ENCODE results near the gene PREB. TPM values are rescaled to one million over a fixed set of nuclear protein-coding genes. Genes with fewer than 3 reads are reported as not detected.

PREB gene
- total and polyA plus RNA-seq, 8 donors = 34.3 to 65.3 (median 39.9) TPM

DNA sequence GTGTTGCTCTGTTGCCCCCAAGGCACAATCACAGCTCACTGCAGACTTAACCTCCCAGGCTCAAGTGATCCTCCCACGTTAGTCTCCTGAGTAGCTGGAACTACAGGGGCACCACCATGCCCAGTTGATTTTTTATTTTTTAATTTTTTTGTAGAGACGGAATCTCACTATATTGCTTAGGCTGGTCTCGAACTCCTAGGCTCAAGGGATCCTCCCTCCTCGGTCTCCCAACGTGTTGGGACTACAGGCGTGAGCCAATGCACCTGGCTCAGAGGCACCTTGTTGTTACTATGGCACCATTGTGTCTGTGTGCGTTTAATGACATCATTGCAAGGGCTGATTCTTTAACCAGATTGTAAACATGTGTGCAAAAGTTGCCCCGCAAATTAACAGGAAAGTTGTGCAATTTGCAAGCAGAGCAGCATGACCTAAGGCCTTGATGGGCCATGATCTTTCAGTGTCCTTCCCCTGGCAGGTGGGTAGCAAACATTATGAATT is 37.0 kb upstream of the PREB start:
- TF ChIP-seq, protein P1, sequence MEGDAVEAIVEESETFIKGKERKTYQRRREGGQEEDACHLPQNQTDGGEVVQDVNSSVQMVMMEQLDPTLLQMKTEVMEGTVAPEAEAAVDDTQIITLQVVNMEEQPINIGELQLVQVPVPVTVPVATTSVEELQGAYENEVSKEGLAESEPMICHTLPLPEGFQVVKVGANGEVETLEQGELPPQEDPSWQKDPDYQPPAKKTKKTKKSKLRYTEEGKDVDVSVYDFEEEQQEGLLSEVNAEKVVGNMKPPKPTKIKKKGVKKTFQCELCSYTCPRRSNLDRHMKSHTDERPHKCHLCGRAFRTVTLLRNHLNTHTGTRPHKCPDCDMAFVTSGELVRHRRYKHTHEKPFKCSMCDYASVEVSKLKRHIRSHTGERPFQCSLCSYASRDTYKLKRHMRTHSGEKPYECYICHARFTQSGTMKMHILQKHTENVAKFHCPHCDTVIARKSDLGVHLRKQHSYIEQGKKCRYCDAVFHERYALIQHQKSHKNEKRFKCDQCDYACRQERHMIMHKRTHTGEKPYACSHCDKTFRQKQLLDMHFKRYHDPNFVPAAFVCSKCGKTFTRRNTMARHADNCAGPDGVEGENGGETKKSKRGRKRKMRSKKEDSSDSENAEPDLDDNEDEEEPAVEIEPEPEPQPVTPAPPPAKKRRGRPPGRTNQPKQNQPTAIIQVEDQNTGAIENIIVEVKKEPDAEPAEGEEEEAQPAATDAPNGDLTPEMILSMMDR (IDR thresholded peaks at IDR 0.05) = no peak
- no peak for ATAC-seq
- Histone ChIP-seq H3K4me3 (no peak overlapping the region), H3K36me3 (no peaks in the 10 kb centered on the region), H3K27ac (no peak overlapping the region), H3K4me1 (peaks cover 0 to 16% of the 10 kb centered on the region in 2 donors), H3K27me3 (peaks cover 0 to 26% of the 10 kb centered on the region in 2 donors), H3K9me3 (no peaks in the 10 kb centered on the region)
- DNase-seq = no peak
- intact Hi-C loops (cut with DNase I) = no loop called here

DNA sequence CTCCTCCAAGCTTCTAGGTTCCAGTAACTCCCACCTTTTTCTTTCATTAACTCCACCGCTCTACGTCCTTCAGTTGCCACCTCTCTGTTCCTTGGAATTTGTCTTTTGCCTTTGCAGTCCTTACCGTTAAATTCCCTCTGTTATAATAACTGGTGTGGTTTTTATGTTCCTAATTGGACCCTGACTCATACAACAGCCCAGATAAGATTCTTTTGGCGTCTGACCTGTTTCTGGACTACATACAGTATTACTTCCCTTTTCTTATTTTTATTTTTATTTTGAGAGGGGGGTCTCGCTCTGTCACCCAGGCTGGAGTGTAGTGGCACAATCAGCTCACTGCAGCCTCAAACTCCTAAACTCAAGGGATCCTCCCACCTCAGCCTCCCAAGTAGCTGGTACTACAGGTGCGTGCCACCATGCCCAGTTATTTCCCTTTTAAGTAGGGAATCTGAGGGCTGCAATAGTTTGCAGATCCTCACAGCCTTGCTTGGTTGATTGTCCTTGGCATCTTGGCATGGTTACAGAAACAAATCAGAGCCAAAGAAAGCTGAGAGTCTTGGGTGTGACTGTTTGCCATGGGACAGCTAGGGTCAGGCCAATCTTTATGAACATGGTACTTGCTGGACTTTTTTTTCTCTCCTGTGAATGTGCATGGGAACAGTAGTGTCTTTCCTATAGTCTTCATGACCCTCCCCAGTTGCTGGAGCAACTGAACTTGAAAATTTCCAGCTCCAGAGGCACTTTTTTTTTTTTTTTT is 36.3 kb upstream of the PREB start:
- Histone ChIP-seq H3K4me1 (peaks cover 0 to 16% of the 10 kb centered on the region in 2 donors), H3K36me3 (no peaks in the 10 kb centered on the region), H3K27ac (no peak overlapping the region), H3K4me3 (no peak overlapping the region), H3K27me3 (peaks cover 0 to 26% of the 10 kb centered on the region in 2 donors), H3K9me3 (no peaks in the 10 kb centered on the region)
- no peak for DNase-seq
- TF ChIP-seq, protein P1 (IDR thresholded peaks at IDR 0.05) = no peak
- intact Hi-C loops (cut with DNase I) = no loop called here
- ATAC-seq = no peak

DNA sequence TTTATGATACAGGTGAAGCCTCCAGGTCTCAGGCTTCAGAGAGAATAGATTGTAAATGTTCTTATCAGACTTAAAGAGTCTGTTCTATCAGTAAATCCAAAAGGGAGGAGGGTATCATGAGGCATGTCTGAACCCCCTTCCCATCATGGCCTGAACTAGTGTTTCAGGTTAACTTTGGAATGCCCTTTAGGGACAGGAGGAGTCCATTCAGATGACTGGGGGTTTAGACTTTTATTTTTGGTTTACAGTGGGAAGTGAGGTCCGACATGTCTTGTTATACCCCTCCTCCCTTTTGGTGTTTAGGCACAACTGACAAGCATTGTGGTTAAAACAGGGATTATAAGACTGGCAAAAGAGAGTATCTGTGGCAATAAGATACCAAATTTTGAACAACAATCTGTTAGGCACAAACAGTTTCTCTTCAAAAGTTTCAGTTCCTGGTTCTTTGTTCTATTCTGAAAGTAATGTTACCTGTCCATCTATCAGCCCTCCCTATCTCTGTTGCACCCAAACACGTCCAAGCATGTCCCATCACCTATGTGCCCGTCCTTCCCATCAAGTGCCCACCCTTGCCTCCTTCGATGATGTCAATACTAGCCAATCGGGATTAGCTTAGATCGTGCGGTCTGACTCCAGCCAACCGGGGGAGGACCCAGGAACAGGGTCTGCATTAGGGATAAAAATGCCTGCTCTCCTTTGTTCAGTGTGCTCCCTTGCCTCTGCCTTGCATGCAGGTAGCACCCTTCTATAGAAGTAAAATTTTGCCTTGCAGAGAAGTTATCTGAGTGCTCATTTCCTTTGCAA is 30.7 kb upstream of the PREB start:
- ATAC-seq (no peak), DNase-seq (no peak)
- TF ChIP-seq, protein P1 (IDR thresholded peaks at IDR 0.05) = no peak
- Histone ChIP-seq H3K9me3 (no peaks in the 10 kb centered on the region), H3K27ac (no peak overlapping the region), H3K27me3 (peaks cover 0 to 8% of the 10 kb centered on the region in 2 donors), H3K36me3 (no peaks in the 10 kb centered on the region), H3K4me3 (no peak overlapping the region), H3K4me1 (peaks cover 0 to 8% of the 10 kb centered on the region in 2 donors)
- intact Hi-C loops (cut with DNase I) = no loop called here

DNA sequence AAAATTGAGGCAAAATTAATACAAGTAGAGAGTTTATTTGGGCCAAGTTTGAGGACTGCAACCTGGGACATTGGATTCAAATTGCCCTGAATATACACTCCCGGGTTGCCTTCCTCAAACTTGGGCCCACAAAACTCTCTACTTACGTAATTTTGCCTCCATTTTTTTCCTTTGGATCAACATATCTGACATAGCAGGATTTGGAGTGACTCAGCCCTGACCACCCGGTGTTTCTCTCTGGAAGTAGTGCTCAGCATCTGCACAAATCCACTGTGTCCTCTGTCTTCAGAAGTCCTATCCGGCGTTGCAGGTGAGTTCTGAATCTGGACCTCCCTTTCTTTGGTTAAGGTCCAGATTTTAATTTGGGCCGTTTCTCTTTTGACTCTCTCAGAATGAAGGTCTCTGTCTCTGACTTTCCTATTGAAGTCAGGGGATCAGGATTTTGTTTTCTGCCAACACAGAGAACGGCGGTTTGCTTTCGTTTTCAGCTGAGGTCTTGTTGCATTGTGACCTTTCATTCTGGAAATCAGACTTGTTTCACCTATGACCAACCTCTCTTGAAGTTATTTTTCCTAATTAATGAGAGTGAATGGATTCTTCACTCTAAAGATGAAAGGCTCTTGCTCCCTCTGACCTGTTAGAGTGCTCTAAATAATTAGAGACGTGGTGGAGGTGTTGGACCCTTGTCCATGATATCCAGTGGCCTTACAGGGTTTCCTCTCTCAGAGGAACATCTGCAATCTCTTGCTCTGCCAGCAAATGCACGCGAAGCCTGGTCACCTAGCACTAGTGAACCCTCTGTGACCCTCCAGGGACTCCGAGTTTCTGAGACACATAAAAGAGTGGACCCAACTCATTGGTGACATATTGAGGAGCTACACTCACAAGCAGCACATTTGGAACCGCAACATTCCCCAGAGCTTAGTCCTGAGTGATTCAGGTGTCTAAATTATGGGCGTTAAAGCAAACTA is 28.0 kb upstream of the PREB start:
- Histone ChIP-seq H3K36me3 (no peaks in the 10 kb centered on the region), H3K4me1 (no peaks in the 10 kb centered on the region), H3K9me3 (no peaks in the 10 kb centered on the region), H3K27ac (no peak overlapping the region), H3K4me3 (no peak overlapping the region), H3K27me3 (no peaks in the 10 kb centered on the region)
- DNase-seq = no peak
- TF ChIP-seq, protein P1 (IDR thresholded peaks at IDR 0.05) = no peak
- intact Hi-C loops (cut with DNase I) = no loop called here
- no peak for ATAC-seq

Measured in left lung (tissue), 10 donors.